ENCODE measurements around the gene LRRC53. TPM values are rescaled to one million over a fixed set of nuclear protein-coding genes. Genes with fewer than 3 reads are reported as not detected.

Gene LRRC53
- polyA plus RNA-seq, 3 donors, result not detected

- no peak for DNase-seq (ENCODE audit: extremely low read depth in 1 of 11, low read depth in 9 of 11, low spot score in 4 of 11)
These were observed 7.4 kb downstream of the LRRC53 start for GRCh38 chr1:74504933-74505512.

DNA sequence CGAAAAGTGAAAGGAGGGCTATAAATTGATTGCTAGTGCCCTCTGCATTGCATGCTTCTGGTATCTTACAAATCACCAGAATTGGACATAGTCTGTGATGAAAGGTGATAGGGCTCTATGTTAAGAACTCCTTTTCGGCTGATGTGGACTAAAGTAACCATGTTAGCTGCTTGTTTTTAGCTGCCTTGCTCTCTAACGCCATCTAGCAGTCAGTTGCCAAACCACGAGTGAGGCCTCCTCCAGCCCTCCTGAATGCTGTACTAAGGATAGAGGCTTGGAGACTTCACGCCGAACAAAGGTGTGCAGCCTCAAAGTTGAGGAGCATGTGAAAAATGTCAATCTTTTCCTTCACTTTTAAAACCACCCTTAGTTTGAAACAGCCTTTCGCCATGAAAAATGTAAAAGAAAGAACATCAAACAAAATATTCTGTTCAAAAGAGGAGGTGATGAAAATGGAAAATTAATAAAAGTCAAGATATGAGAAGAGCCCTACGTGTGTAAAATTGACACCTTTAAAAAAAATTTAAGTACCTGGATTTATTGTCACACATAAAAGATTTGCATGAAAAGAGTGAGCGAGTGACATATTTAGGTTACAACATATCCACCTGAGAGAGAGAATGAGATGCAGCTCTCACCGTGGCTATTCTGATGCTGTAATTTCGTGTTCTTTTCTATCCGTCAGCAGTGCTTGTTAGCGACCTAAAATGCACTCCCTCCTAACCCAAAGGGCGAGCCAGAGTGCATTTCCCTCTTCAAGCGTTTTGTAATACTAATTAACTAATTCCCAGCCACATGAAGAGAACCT is 8.1 kb downstream of the LRRC53 start:
- peak; percentile 30 to 67 (median 49) for DNase-seq (ENCODE audit: extremely low read depth in 1 of 11, low read depth in 9 of 11, low spot score in 4 of 11)

DNA sequence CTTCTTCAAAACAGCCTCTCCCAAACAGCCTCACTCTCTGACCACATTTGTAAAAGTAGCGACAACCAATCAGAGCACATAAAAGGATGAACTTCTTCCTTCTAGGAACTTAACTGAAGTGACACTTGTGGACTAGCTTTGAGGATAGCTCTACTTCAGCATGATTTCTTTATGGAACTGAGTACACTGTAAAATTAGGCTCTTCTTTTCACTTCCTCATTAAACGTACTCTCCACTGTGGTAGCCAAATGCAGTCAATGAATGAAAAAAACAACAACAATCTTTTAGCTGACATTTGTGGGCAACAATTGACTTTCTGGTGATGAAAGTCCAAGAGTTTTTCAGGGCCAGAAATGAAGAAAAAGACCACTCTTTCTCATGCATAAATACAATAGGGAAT is 9.6 kb downstream of the LRRC53 start:
- no peak for DNase-seq (ENCODE audit: extremely low read depth in 1 of 11, low read depth in 9 of 11, low spot score in 4 of 11)

- peak; percentile 43 to 76 (median 56) for DNase-seq (ENCODE audit: extremely low read depth in 1 of 11, low read depth in 9 of 11, low spot score in 4 of 11)
These were observed 10.0 kb downstream of the LRRC53 start for GRCh38 chr1:74502432-74502831.

DNA sequence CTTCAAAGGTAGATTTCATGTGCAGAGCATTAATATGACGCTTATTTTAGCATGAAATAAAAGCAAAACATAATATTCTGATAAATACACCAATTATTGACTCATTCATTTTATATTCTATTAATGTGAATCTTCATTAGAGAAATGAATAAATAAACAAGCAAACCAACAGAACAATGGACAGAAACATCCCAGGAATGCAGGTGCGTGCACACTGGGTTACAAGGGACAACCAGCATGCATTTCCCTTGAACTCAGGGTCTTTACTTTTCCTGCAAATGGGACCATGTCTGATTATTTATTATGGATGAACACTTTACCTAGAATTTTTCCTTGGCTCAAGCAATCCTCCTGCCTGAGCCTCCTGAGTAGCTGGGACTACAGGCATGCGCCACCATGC is 13.5 kb downstream of the LRRC53 start:
- DNase-seq (ENCODE audit: extremely low read depth in 1 of 11, low read depth in 9 of 11, low spot score in 4 of 11), result no peak

DNA sequence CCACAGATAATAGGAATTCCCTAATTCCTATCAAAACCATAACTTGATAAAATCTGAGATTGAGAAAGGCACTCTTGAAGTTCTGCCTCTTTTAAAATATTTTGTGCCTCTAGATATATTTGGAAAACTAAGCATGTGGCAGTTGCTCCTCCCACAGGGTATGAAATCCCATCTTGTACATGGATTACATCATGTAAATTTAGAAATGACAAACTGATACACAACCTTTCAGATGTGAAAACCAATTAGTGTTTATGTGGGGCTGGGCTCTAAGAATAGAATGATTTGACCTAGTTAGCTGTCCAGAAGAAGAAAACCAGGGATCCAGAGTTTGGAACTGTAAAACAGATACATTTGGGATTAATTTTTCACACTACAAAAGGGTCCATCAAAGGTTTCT is 15.7 kb downstream of the LRRC53 start:
- no peak for DNase-seq (ENCODE audit: extremely low read depth in 1 of 11, low read depth in 9 of 11, low spot score in 4 of 11)

GRCh38 chr1:74486036-74486435 is 26.4 kb downstream of the LRRC53 start:
- no peak for DNase-seq (ENCODE audit: extremely low read depth in 1 of 11, low read depth in 9 of 11, low spot score in 4 of 11)

DNA sequence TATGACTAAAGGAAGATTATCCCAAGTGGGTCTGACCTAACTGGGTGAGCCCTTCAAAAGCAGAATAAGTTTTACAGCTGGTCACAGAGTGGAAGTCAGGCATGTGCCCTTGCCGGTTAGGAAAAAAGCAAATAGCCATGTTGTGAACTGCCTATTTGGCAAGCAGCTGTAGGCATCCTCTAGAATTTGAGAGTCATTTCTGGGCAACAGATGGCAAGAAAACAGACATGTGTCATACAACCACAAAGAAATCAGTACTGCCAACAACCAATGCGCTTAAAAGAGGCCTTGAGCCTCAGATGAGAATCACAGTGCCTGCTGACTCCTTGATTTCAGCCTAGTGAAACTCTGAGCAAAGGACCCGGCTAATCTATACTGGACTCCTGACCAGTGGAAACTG is 26.8 kb downstream of the LRRC53 start:
- no peak for DNase-seq (ENCODE audit: extremely low read depth in 1 of 11, low read depth in 9 of 11, low spot score in 4 of 11)

DNA sequence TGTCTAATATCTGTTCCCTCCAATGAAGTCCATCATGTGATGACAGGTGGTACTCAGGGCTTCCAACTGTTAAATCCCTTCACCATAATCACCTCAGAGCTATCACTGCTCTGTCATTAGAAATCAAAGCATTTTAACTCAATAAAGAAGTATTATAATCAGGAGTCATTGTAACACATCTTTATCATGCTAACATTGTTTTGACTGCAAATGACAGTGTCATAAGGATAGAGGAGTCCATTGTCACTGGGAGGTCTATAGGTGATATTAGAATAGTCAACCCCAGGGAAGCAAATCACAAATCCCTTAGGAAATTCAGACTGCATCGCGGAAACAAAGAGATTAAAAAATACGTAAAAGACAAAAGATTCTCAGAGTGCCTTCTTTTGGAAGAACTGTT is 30.8 kb downstream of the LRRC53 start:
- DNase-seq (ENCODE audit: extremely low read depth in 1 of 11, low read depth in 9 of 11, low spot score in 4 of 11), result no peak

DNA sequence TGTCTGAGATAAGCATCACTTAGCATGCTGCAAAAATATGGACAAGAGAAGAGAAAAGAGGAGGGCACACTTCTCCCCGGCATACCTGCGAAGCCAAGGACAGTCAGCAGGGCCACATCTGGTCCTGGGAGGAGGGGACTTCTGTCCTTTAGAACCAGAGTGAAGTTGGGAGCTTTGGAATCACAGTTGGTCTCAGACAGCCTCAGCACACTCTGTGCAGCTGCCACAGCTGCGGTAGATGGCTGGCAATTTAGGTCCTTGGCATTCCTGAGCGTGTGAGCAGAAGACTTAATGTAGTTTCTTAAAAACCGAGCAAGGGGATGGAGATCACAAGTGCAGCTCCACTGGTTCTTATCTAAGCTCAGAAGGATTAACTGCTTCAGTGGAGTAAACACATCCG is 32.3 kb downstream of the LRRC53 start:
- DNase-seq (ENCODE audit: extremely low read depth in 1 of 11, low read depth in 9 of 11, low spot score in 4 of 11), result no peak

DNA sequence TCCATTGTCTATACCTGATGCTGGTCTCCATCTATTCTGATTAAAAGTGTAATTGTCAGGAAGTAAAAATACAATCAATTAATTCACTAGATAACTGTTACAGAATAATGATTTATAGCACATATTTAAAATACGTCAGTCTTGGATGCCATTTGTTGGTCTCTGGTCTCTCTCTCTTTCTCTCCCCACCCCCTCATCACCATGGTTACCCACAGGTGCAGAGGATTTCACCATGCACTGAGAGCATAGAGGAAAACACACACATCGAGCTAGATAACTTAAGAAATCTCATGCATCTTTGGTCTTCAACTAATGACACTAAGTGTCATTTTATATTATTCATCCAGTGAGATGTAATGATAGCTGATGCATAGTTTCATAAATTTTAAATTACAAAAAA is 33.4 kb downstream of the LRRC53 start:
- no peak for DNase-seq (ENCODE audit: extremely low read depth in 1 of 11, low read depth in 9 of 11, low spot score in 4 of 11)

- DNase-seq (ENCODE audit: extremely low read depth in 1 of 11, low read depth in 9 of 11, low spot score in 4 of 11), result no peak
These were observed 37.8 kb downstream of the LRRC53 start for GRCh38 chr1:74474585-74474984.

GRCh38 chr1:74471470-74471869 is 40.9 kb downstream of the LRRC53 start:
- no peak for DNase-seq (ENCODE audit: extremely low read depth in 1 of 11, low read depth in 9 of 11, low spot score in 4 of 11)

DNA sequence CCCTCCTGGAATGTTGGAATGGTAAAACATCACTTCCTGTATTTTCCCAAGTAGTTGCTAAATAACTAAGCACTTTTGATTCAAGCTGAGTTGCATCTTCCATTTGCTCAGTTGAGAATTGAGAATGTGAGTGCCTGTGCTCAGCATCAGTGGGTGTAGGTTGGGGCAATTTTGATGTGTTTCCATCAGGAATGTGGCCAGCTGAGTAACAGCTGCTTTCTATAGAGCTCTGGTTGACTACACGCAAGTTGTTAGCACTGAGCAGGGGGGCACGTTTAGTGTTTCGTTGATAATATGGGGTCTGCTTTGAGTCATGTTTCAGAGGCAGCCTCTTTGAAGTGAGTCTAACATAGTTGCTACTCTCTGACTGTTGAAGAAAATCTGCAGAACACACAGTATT is 41.5 kb downstream of the LRRC53 start:
- DNase-seq (ENCODE audit: extremely low read depth in 1 of 11, low read depth in 9 of 11, low spot score in 4 of 11), result peak in 2 of 11 donors; percentile 12 to 14

DNA sequence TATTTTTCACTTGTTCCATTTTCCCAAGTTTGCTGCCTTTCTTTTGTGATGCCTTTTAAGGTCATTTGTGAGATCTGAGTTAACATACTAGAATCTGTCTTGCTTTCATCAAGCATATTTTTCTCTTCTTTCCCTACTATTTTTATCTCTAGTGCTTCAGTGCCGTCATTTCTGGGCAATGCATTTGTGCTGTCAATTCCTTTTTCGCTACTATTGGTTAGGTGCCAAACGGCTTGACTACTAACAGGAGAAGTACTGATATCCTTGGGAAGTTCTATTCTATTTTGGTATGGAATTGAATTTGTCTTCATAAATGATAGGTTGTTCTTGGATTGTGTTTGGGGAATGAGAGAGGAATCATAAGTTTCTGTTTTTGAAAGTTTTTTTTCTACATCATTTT is 42.2 kb downstream of the LRRC53 start:
- no peak for DNase-seq (ENCODE audit: extremely low read depth in 1 of 11, low read depth in 9 of 11, low spot score in 4 of 11)

DNA sequence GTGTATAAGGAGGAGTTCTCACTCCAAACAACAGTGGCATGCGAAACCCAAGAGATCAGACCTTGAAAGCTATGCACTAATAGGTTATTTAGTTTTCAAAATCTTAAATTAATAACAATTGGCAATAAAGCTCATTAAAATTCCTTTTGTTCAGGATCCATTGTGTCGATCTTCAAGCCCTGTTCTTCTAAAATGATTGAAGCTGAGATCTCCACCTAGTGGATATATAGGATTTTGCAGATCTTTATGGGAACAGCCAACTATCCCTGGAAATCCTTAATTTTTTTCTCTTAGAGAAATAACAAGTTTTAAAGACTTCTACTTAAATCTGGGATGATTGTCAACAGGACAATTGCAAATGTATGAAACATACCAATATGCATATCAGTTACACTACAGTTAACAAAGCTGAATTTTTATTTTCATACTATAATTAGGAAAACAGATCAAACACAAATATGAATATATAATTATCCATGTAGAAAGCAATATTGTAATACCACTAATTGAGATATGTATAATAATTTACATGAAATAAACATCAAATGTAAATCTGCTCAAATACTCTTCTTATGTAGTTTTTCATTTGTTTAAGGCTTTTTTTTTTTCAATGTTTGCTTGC is 43.3 kb downstream of the LRRC53 start:
- peak in 8 of 11 donors; percentile 15 to 69 (median 29) for DNase-seq (ENCODE audit: extremely low read depth in 1 of 11, low read depth in 9 of 11, low spot score in 4 of 11)

DNA sequence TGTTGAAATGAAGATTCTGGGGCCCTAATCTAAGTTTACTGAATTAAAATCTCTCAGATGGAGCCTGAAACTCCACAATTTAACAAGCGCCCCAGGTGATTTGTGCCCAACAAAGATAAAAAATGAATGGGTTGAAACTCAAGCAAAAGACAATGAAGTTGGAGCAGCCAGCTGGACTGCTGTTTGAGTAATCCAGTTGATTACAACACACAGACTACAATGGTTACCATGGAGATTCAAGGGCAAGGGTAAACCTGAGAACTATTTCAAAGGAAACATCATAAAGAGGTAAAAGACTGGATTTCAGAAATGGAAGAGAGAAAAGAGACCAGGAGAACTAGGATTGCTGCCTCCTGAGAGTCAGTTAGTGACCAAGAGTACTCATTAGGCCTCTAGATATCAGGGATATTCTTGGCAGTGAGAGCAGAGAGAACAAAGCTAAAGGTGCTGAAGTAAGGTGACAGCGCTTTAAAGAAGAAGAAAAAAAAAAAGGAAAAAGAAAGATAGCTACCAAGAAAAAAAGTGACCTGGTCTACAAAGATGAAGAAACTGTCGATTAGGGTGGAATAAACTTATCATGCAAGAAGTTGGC is 44.5 kb downstream of the LRRC53 start:
- DNase-seq (ENCODE audit: extremely low read depth in 1 of 11, low read depth in 9 of 11, low spot score in 4 of 11), result no peak

GRCh38 chr1:74465193-74465681 is 47.2 kb downstream of the LRRC53 start:
- DNase-seq (ENCODE audit: extremely low read depth in 1 of 11, low read depth in 9 of 11, low spot score in 4 of 11), result no peak

- no peak for DNase-seq (ENCODE audit: extremely low read depth in 1 of 11, low read depth in 9 of 11, low spot score in 4 of 11)
These were observed 48.4 kb downstream of the LRRC53 start for GRCh38 chr1:74464037-74464436.

All from renal cortex interstitium (tissue), 11 donors.